Left ventricle myocardium inferior (tissue), 1 donor: ENCODE measurements around the gene ZBTB8A. TPM values are rescaled to one million over a fixed set of nuclear protein-coding genes. Genes with fewer than 3 reads are reported as not detected.
"Not testable (repeated sequence)": the region's sequence is repeated elsewhere in the genome, so short reads cannot be mapped to it uniquely, and the experiment has no call there.

Source experiments
- DNase-seq: peaks from one replicate; pipeline ENCODE4 v3.0.0-alpha.2; 2020
- H3K27ac ChIP-seq: fragments of 200-600 bp; replicated peaks from 2 replicates; pipeline ENCODE4 v1.8.0; 2021
- H3K27me3 ChIP-seq: fragments of 200-600 bp; 2 replicates; pipeline ENCODE4 v1.8.0; 2021; ENCODE audit warnings: low read depth
- H3K36me3 ChIP-seq: fragments of 200-600 bp; 2 replicates; pipeline ENCODE4 v1.8.0; 2021
- H3K4me1 ChIP-seq: fragments of 200-600 bp; 2 replicates; pipeline ENCODE4 v1.8.0; 2021
- H3K4me3 ChIP-seq: fragments of 200-600 bp; 2 replicates; pipeline ENCODE4 v1.8.0; 2021; ENCODE audit warnings: mild to moderate bottlenecking, moderate library complexity
- H3K9me3 ChIP-seq: fragments of 200-600 bp; replicated peaks from 2 replicates; pipeline ENCODE4 v1.8.0; 2021
- CTCF ChIP-seq: fragments of 200-600 bp; IDR thresholded peaks from 2 replicates; pipeline ENCODE4 v1.8.0; 2021; ENCODE audit warnings: antibody characterized with exemption, mild to moderate bottlenecking, borderline replicate concordance
- intact Hi-C: fragments of 100-400 bp; cut with micrococcal nuclease; formaldehyde crosslinking; loops from one replicate; pipeline ENCODE4 v1.11.0; 2022
- total RNA-seq: library from RNA; stranded (reverse); fragmentation: NEBNext Ultra II Directional; extraction: Animal tissue kit (Norgen Biotek cat#: 25700); gene quantifications from one replicate; pipeline ENCODE4 v1.2.1, GENCODE V29; 2021
- donor health status: DM: no; HTN: yes; CAD: no; lungs with severe emphysema.

The ZBTB8A gene
- total RNA-seq, 1 donor from 2014 or later = 3.4 TPM

GRCh38 chr1:32622806-32623681 is 83.8 kb downstream of the ZBTB8A start:
- H3K27ac ChIP-seq = no peak overlapping the region
- no peaks in the 10 kb centered on the region for H3K4me1 ChIP-seq
- H3K9me3 ChIP-seq = no peaks in the 10 kb centered on the region
- no peak for DNase-seq
- H3K4me3 ChIP-seq = no peak overlapping the region
- peaks cover 22% of the 10 kb centered on the region for H3K36me3 ChIP-seq
- no peak for TF ChIP-seq CTCF
- intact Hi-C loops = no loop called here
- no peaks in the 10 kb centered on the region for H3K27me3 ChIP-seq

GRCh38 chr1:32623775-32624174 is 84.5 kb downstream of the ZBTB8A start:
- H3K36me3 ChIP-seq = peaks cover 29% of the 10 kb centered on the region
- no peak for TF ChIP-seq CTCF
- intact Hi-C loops = no loop called here

GRCh38 chr1:32626176-32626575 is 86.9 kb downstream of the ZBTB8A start:
- Histone ChIP-seq H3K36me3 (peaks cover 47% of the 10 kb centered on the region), H3K27me3 (no peaks in the 10 kb centered on the region), H3K27ac (no peak overlapping the region), H3K4me3 (no peak overlapping the region), H3K4me1 (no peaks in the 10 kb centered on the region), H3K9me3 (no peaks in the 10 kb centered on the region)
- no peak for DNase-seq
- TF ChIP-seq CTCF = no peak
- intact Hi-C loops = no loop called here

More at GRCh38 chr1:32623775-32624174, 84.5 kb downstream of the ZBTB8A start:
- Histone ChIP-seq H3K27me3 (no peaks in the 10 kb centered on the region), H3K9me3 (no peaks in the 10 kb centered on the region), H3K4me1 (no peaks in the 10 kb centered on the region), H3K27ac (no peak overlapping the region), H3K4me3 (no peak overlapping the region)
- DNase-seq = no peak

GRCh38 chr1:32627596-32628162 is 88.5 kb downstream of the ZBTB8A start:
- H3K36me3 ChIP-seq = peaks cover 48% of the 10 kb centered on the region
- no peaks in the 10 kb centered on the region for H3K27me3 ChIP-seq
- no peaks in the 10 kb centered on the region for H3K9me3 ChIP-seq
- DNase-seq = no peak
- no peak for TF ChIP-seq CTCF
- H3K4me1 ChIP-seq = no peaks in the 10 kb centered on the region
- no peak overlapping the region for H3K27ac ChIP-seq
- H3K4me3 ChIP-seq = no peak overlapping the region
- intact Hi-C loops = no loop called here

- H3K4me3 ChIP-seq, H3K9me3 ChIP-seq, H3K27me3 ChIP-seq, H3K27ac ChIP-seq, intact Hi-C loops, DNase-seq, H3K4me1 ChIP-seq: not testable (repeated sequence)
- H3K36me3 ChIP-seq = peaks cover 62% of the 10 kb centered on the region
Observed at GRCh38 chr1:32630173-32630572, 90.9 kb downstream of the ZBTB8A start.

- Histone ChIP-seq H3K9me3 (no peaks in the 10 kb centered on the region), H3K4me1 (no peaks in the 10 kb centered on the region), H3K36me3 (peaks cover 54% of the 10 kb centered on the region), H3K27me3 (no peaks in the 10 kb centered on the region), H3K27ac (no peak overlapping the region), H3K4me3 (no peak overlapping the region)
- intact Hi-C loops = no loop called here
- TF ChIP-seq CTCF = no peak
- no peak for DNase-seq
Observed at GRCh38 chr1:32632829-32633228, 93.6 kb downstream of the ZBTB8A start.
